Endothelial cell (in vitro differentiated cells): ENCODE data around the gene EPN3. TPM values are rescaled to one million over a fixed set of nuclear protein-coding genes. Genes with fewer than 3 reads are reported as not detected.

ENCODE experiments used
- DNase-seq: peaks from one replicate; pipeline ENCODE4 v3.0.0; 2021; ENCODE audit warnings: low spot score
- H3K27ac Mint-ChIP-seq: one replicate; pipeline ENCODE4 v1.8.0; 2021; ENCODE audit warnings: mixed read lengths, inconsistent platforms; ENCODE audit not compliant: unreplicated experiment
- H3K27me3 Mint-ChIP-seq: one replicate; pipeline ENCODE4 v1.8.0; 2021; ENCODE audit warnings: mild to moderate bottlenecking, moderate library complexity, mixed read lengths, inconsistent platforms; ENCODE audit not compliant: unreplicated experiment
- H3K36me3 Mint-ChIP-seq: one replicate; pipeline ENCODE4 v1.8.0; 2021; ENCODE audit warnings: mild to moderate bottlenecking, low read depth, mixed read lengths, inconsistent platforms; ENCODE audit not compliant: unreplicated experiment
- H3K4me1 Mint-ChIP-seq: one replicate; pipeline ENCODE4 v1.8.0; 2021; ENCODE audit warnings: mild to moderate bottlenecking, mixed read lengths, inconsistent platforms; ENCODE audit not compliant: unreplicated experiment
- H3K4me3 Mint-ChIP-seq: one replicate; pipeline ENCODE4 v1.8.0; 2021; ENCODE audit warnings: mild to moderate bottlenecking, mixed read lengths, inconsistent platforms; ENCODE audit not compliant: unreplicated experiment
- H3K9me3 Mint-ChIP-seq: one replicate; pipeline ENCODE4 v1.8.0; 2021; ENCODE audit warnings: mixed read lengths, inconsistent platforms; ENCODE audit not compliant: unreplicated experiment
- total RNA-seq: library from RNA; stranded (reverse); fragmentation: NEBNext Ultra II Directional; extraction: Animal tissue kit (Norgen Biotek cat#: 25700); gene quantifications from one replicate; pipeline ENCODE4 v1.2.1, GENCODE V29; 2021; ENCODE audit not compliant: unreplicated experiment
- TF ChIP-seq, protein P1 (sequence below): fragments of 200-600 bp; sonication (generic); IDR thresholded peaks from one replicate; pipeline ENCODE4 v1.5.0; 2021; ENCODE audit warnings: antibody characterized with exemption; ENCODE audit not compliant: unreplicated experiment

The EPN3 gene
- total RNA-seq, 1 donor from 2014 or later: 0.49 TPM

DNA sequence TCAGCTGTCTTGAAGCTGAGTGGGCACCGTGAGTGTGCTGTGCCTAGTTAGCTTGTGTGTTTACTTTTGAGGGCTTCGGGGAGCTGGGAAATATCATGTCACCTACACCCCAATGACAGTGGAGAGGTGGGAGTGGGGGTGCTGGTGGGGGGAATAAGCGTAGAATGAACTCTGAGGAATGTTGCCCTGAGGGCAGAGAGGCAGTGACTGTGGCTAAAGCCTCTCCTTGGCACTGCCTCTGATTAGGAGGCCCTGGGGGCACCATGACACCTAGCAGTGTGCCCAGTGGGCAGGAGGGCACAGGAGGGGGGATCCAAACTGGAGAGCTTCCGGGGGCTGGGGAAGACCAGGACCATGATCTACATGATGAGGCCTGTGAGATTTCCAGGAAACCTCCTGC, 52.8 kb downstream of the EPN3 start:
- peaks cover 11% of the 10 kb centered on the region for H3K27me3 Mint-ChIP-seq
- no peaks in the 10 kb centered on the region for H3K36me3 Mint-ChIP-seq
- H3K4me3 Mint-ChIP-seq: no peak overlapping the region
- H3K4me1 Mint-ChIP-seq: no peaks in the 10 kb centered on the region
- no peak for DNase-seq
- H3K27ac Mint-ChIP-seq: no peak overlapping the region
- TF ChIP-seq, protein P1, sequence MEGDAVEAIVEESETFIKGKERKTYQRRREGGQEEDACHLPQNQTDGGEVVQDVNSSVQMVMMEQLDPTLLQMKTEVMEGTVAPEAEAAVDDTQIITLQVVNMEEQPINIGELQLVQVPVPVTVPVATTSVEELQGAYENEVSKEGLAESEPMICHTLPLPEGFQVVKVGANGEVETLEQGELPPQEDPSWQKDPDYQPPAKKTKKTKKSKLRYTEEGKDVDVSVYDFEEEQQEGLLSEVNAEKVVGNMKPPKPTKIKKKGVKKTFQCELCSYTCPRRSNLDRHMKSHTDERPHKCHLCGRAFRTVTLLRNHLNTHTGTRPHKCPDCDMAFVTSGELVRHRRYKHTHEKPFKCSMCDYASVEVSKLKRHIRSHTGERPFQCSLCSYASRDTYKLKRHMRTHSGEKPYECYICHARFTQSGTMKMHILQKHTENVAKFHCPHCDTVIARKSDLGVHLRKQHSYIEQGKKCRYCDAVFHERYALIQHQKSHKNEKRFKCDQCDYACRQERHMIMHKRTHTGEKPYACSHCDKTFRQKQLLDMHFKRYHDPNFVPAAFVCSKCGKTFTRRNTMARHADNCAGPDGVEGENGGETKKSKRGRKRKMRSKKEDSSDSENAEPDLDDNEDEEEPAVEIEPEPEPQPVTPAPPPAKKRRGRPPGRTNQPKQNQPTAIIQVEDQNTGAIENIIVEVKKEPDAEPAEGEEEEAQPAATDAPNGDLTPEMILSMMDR: no peak
- H3K9me3 Mint-ChIP-seq: no peaks in the 10 kb centered on the region

- H3K9me3 Mint-ChIP-seq: no peaks in the 10 kb centered on the region
- H3K27ac Mint-ChIP-seq: no peak overlapping the region
- TF ChIP-seq, protein P1: no peak
- peaks cover 14% of the 10 kb centered on the region for H3K27me3 Mint-ChIP-seq
- no peaks in the 10 kb centered on the region for H3K4me1 Mint-ChIP-seq
- no peak for DNase-seq
- H3K36me3 Mint-ChIP-seq: no peaks in the 10 kb centered on the region
- no peak overlapping the region for H3K4me3 Mint-ChIP-seq
Measured at GRCh38 chr17:50585891-50586290, 53.4 kb downstream of the EPN3 start.

DNA sequence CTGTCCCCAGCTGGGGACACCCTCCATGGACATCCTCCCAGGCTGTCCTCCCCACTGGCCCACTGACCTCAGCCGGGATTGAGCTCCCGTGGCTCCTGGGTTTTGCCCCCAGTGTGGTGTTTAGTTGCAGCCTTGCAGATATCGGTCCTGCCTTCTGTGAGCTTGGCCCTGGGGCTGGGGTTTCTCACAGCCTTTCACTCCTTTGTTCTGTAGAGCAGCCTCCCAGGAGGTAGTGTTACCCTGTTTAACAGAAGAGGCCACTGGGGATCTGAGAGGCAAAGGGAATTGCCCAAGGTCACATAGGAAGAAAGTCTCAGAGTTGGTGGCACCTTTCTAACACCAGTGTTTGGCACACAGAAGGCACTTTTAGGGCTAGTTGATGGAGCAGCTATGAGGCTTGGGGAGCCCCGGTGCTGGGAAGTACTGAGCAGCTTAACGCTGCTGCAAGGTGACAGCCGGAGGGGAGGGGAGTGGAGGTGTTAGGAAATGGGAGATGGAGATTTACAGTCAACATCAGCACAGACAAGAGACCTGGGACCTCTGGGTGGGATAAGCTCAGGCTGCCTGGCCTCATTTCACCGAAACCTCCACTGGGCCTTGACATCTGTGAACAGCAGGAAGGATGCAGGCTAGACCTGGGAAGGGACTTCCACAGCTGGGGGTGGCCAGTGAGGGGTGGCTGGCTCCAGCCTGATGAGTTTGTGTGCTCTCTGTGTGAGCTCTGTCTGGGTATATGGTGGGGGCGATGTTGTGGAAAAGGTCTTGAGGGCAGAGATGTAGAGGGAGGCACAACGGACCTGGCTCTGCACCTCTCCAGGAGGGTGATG, 54.1 kb downstream of the EPN3 start:
- Mint-ChIP-seq H3K9me3 (no peaks in the 10 kb centered on the region), H3K27ac (no peak overlapping the region), H3K36me3 (no peaks in the 10 kb centered on the region), H3K4me3 (no peak overlapping the region), H3K27me3 (peaks cover 13% of the 10 kb centered on the region), H3K4me1 (no peaks in the 10 kb centered on the region)
- DNase-seq: no peak
- TF ChIP-seq, protein P1: no peak

DNA sequence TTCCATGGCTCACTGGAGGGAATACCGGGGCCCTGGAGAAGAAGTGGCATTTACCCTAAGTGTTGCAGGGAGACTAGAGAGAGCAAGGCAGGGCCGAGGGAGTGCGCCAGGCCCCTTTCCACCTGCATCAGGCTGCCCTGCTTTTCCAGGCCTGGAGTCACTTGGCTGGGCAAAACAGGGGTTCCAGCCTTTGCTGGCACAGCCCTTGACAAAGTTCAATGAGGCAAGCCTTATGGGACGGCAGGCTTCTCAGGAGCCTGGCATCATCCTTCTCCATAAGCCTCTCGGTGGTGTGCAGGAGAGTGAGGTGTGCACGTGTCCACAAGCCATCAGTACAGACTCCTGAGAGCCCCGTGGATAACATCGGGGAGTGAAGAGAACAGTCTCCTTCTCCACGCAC, 55.0 kb downstream of the EPN3 start:
- no peaks in the 10 kb centered on the region for H3K36me3 Mint-ChIP-seq
- no peaks in the 10 kb centered on the region for H3K9me3 Mint-ChIP-seq
- no peak for DNase-seq
- peaks cover 13% of the 10 kb centered on the region for H3K27me3 Mint-ChIP-seq
- H3K27ac Mint-ChIP-seq: no peak overlapping the region
- H3K4me1 Mint-ChIP-seq: no peaks in the 10 kb centered on the region
- TF ChIP-seq, protein P1: no peak
- H3K4me3 Mint-ChIP-seq: no peak overlapping the region

DNA sequence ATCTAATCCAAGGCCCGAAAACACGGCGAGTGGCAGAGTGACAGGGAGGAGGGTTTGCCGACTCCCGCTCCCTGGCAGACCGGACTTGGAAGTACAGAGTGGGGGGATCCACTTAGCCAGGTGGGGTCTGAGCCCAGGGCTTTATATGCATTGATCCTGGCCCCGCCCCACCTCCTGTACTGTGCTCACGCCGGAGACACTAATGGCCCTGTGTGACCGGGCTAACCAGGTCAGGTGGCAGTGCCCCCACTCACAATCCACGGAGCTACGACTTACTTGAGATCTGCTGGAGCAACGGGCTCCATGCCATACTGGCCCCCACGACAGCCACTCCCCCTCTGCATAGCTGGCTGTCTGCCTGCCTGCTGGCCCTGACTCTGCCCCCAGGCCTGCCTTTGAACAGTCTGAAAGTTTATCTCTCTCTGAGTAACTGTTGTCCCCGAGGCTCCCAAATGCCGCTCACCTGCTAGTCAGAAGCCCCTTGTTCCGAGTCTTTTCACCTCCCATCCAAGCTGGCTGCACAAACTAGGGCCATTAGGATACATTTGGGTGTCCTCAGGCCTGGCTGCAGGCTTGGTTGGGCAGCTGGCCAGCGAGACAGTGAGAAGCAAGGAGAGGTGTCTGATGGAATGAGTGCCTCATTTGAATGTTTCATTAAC, 56.0 kb downstream of the EPN3 start:
- TF ChIP-seq, protein P1: no peak
- no peaks in the 10 kb centered on the region for H3K4me1 Mint-ChIP-seq
- H3K36me3 Mint-ChIP-seq: no peaks in the 10 kb centered on the region
- H3K4me3 Mint-ChIP-seq: no peak overlapping the region
- no peaks in the 10 kb centered on the region for H3K9me3 Mint-ChIP-seq
- DNase-seq: no peak
- peaks cover 14% of the 10 kb centered on the region for H3K27me3 Mint-ChIP-seq
- no peak overlapping the region for H3K27ac Mint-ChIP-seq
